ENCODE results near the gene ZNRD2.
"Not testable (repeated sequence)": the region's sequence is repeated elsewhere in the genome, so short reads cannot be mapped to it uniquely, and the experiment has no call there.

Gene ZNRD2, protein sequence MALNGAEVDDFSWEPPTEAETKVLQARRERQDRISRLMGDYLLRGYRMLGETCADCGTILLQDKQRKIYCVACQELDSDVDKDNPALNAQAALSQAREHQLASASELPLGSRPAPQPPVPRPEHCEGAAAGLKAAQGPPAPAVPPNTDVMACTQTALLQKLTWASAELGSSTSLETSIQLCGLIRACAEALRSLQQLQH

GRCh38 chr11:65569973-65570918 lies at the start of gene ZNRD2:
Gene ZNRD2, plus strand, starts transcription at chr11:65570477. Its CDS starts 15 bp downstream, at chr11:65570492.
- peak; percentile 99 for DNase-seq (ENCODE audit: low read depth)

GRCh38 chr11:65521777-65522521 lies 48.3 kb upstream of the ZNRD2 start:
- not testable (repeated sequence) for DNase-seq (ENCODE audit: low read depth)

- DNase-seq (ENCODE audit: low read depth) = not testable (repeated sequence)
These were observed 47.3 kb upstream of the ZNRD2 start for GRCh38 chr11:65522718-65523630.

DNA sequence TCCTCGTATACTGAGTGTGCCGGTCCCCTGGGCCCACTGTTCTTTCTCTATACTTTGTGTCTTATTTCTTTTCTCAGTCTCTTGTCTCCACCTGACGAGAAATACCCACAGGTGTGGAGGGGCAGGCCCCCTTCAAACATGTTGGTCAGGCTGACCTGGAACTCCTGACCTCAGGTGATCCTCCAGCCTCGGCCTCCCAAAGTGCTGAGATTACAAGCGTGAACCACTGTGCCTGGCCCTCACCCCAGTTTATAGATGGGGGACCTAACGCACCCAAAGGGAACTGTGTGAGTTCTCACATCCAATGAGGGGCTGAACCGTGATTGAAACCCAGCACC lies 46.7 kb upstream of the ZNRD2 start:
- DNase-seq (ENCODE audit: low read depth) = not testable (repeated sequence)

DNA sequence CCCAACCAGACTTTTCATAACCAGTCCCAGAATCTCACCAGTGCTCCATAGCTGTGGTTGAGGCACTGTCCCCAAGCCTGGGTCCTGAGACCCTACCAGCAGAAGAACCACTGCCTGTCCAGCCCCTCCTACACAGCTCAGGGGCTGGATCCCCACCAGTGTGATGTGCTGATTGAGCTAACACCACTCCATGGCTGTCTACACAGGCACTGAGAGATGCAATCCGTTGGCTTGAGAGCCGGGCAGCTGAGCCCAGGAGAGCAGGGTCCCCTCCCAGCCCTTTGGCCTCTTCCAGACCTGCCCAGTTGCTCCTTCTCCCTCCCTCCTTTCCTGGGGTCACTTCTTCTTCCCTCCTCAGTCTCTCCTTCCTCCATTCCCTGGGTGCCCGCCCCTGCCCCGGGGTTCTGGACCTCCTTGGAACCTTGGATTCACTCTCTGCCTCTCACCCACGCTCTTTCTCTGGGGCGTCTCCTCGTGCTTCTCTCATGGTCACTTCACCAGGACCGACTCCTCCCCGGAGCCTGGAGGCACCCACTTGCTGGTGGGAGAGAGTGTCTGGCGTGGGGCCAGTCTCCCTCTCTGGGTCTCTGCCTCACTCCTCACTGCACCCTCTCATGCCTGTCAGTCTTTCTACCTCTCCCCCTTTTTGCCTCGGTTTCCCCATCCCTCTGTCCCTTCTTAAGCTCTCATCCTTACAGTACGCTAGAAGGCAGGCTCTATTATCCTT lies 46.1 kb upstream of the ZNRD2 start:
- DNase-seq (ENCODE audit: low read depth) = no peak

- DNase-seq (ENCODE audit: low read depth) = peak; percentile 81
These were observed 45.3 kb upstream of the ZNRD2 start, which contains the start of gene SCYL1 for GRCh38 chr11:65524741-65525545. Gene SCYL1, plus strand, starts transcription at chr11:65525083. Its CDS starts 71 bp downstream, at chr11:65525154.

- DNase-seq (ENCODE audit: low read depth) = no peak
These were observed 44.5 kb upstream of the ZNRD2 start for GRCh38 chr11:65525546-65526480.

- no peak for DNase-seq (ENCODE audit: low read depth)
These were observed 43.5 kb upstream of the ZNRD2 start for GRCh38 chr11:65526744-65527143.

DNA sequence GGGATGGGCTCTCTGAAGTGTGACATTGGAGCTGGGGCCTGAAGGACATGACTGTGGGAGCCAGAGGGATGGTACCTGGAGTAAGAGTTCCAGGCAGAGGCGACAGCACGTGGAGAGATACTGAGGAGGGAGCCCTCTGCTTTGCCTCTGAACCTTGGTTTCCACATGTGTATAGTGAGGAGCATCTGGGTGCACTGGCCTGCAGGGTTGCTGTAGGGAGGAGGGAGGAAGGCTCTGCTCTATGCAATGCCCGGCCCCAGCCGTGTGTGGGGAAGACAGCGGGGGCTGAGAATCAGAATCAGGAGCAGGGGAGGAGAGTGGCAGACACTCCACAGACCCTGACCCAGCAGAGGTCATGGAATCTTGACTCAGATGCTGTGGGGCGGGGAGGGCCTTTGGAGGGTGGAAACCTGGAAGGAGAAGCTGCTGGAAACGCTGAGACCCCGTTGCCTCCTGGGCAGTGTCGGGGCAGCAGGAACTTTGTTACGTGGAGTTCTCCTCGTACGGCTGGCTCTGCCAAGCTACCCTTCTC lies 41.4 kb upstream of the ZNRD2 start:
- DNase-seq (ENCODE audit: low read depth) = no peak

DNA sequence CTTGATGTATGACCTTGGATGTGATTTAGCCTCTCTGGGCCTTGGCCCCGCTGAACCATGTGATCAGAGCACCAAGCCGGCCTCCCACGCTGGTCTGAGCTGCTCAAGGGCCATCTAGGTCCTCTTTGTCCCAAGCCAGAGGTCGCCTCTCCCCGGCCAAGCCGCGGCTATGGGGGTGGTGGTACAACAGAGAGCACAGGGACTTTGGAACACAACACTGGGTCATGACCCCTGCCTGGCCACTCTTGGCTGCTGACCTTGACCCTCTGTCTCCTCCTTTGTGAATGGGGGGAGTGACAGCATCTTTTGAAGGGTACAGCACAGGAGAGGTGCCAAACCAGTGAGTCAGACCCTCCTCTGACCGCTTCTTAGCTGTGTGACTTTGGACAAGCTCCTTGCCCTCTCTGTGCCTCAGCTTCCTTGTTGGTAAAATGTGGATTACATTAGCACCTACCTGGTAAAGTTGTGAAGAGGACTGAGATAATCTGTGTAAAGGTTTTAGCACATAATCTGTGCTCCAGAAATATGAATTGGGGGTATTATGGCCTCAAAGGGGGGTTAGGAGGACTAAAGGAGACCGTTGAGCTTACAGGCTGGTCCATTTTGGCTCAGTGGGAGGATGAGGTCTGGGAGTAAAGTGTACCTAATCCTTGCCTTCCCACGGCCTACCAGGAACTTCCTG lies 40.7 kb upstream of the ZNRD2 start:
- DNase-seq (ENCODE audit: low read depth) = no peak

DNA sequence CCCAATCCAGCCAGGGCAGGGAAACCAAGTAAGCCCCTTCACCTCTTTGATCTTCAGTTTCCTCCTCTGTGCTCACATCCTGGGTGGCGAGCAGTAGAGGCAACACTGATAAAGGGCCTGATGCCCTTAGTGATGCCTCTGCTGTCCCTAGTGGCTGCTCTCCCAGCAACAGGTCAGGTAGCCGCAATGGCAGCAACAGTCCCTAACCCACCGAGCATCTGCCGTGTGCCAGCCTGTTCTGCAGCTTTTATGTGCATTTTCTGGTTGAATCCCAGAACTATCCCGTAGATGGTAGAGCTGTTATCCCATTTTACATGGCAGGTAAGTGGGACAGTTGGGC lies 40.1 kb upstream of the ZNRD2 start:
- no peak for DNase-seq (ENCODE audit: low read depth)

- DNase-seq (ENCODE audit: low read depth) = no peak
These were observed 37.8 kb upstream of the ZNRD2 start for GRCh38 chr11:65532388-65533064.

GRCh38 chr11:65535102-65535501 lies 35.2 kb upstream of the ZNRD2 start:
- no peak for DNase-seq (ENCODE audit: low read depth)

DNA sequence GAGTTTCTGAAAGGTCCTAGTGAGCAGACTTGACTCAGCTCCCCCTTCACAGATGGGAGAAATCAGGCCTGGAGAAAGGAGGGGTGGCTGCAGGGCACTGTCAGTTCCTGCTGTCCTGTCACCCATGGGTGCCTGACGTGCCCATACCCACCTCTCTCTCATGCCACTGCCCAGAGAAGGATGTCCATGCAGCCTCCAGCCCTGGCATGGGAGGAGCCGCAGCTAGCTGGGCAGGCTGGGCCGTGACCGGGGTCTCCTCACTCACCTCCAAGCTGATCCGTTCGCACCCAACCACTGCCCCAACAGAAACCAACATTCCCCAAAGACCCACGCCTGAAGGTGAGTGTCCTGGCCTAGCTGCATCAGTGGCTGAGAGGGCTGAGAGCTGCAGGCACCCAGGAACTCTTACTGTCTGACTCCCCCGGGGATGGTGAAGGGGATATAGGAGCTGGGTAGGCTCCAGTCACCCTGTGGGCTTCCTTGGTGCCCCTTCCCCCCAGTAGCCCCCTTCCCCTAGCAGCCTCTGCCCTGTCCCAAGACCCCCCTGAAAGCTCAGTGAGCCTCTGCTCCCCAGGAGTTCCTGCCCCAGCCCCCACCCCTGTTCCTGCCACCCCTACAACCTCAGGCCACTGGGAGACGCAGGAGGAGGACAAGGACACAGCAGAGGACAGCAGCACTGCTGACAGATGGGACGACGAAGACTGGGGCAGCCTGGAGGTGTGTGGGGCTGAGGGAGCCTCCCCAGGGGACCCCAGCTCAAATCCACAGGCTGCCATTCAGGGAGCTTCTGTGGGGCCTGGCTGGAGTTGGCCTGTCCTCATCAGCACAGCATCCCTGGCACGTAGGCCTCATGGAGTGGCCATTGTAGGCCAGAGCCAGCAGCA lies 33.6 kb upstream of the ZNRD2 start:
- no peak for DNase-seq (ENCODE audit: low read depth)

- no peak for DNase-seq (ENCODE audit: low read depth)
These were observed 33.0 kb upstream of the ZNRD2 start for GRCh38 chr11:65537296-65537597.

GRCh38 chr11:65537620-65538231 lies 32.6 kb upstream of the ZNRD2 start:
- DNase-seq (ENCODE audit: low read depth) = no peak
